ENCODE results near the gene PCDHGB1.
A peak's percentile ranks its signal among the peaks of the same experiment; 100 is the strongest.
"Not testable (repeated sequence)": the region's sequence is repeated elsewhere in the genome, so short reads cannot be mapped to it uniquely, and the experiment has no call there.

The PCDHGB1 gene

DNA sequence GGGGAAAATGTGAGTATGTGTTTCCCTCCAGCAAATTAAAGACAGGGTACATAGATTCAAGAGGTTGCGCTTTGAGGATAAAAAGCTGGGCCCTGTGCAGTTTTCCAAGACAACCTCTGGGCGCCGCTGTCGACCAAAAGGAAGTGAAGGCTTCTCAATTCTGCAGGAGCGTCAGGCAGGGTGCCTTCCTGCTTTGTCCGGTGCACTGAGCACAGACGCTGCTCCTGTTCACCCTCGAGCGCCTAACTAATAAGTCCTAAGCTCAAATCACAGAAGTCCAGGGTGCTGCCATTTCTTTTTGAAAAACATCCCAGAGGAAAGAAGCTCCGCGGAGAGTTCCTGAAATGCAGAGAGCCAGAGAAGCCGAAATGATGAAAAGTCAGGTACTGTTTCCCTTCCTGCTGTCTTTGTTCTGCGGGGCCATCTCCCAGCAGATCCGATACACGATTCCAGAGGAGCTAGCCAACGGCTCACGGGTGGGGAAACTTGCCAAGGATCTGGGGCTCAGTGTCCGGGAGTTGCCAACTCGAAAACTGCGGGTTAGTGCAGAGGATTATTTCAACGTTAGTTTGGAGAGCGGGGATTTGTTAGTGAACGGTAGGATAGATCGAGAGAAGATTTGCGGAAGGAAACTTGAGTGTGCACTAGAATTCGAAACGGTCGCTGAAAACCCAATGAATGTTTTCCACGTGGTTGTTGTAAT, at the start of gene PCDHGB1:
PCDHGB1 (plus strand) TSS at position 183 of the 703 bp plus-strand sequence; CDS start at position 345, 162 bp downstream.
- Histone ChIP-seq H3K4me1 (ENCODE audit: insufficient read depth, low read length) (no peaks in the 10 kb centered on the region), H3K36me3 (ENCODE audit: insufficient read depth, low read length) (no peaks in the 10 kb centered on the region; the same call in 1 of the 2 replicates), H3K9ac (ENCODE audit: low read depth, low read length) (peak within 1 kb of the TSS; percentile 32; the same call in 1 of the 2 replicates), H3K9me3 (ENCODE audit: control insufficient read depth, insufficient read depth, low read length) (peaks cover 2% of the 10 kb centered on the region; the same call in 1 of the 2 replicates)

DNA sequence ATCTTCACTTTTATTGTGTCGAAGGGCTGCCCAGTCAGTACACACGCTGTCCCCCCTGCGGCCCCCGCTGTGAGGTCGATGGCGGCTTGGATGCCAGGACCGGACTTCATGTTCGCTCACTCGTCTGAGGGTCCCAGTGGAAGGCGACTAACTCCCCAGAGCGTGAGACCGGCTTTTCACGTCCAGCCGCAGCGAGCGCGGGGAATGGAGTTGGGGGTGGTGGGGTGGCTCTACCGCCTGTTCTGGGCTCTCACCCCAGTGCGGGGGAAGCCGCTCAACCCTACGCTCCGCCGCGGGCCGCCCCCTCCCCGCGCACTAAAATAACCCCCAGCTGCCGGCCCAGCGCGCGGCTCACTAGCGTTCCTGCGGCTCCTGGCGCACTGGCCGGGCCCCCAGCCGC, 46.1 kb upstream of the PCDHGB1 start, which contains the start of gene SLC25A2:
SLC25A2 (minus strand) TSS at position 294 of the 400 bp plus-strand sequence; CDS start at position 110, 184 bp downstream.
- 0 out of 2 replicates have a peak, but pooled peaks cover 2% of the 10 kb centered on the region for H3K9me3 ChIP-seq (ENCODE audit: control insufficient read depth, insufficient read depth, low read length)
- H3K4me1 ChIP-seq (ENCODE audit: insufficient read depth, low read length), result no peaks in the 10 kb centered on the region
- H3K9ac ChIP-seq (ENCODE audit: low read depth, low read length), result no peak within 1 kb of the TSS
- H3K36me3 ChIP-seq (ENCODE audit: insufficient read depth, low read length), result no peaks in the 10 kb centered on the region

DNA sequence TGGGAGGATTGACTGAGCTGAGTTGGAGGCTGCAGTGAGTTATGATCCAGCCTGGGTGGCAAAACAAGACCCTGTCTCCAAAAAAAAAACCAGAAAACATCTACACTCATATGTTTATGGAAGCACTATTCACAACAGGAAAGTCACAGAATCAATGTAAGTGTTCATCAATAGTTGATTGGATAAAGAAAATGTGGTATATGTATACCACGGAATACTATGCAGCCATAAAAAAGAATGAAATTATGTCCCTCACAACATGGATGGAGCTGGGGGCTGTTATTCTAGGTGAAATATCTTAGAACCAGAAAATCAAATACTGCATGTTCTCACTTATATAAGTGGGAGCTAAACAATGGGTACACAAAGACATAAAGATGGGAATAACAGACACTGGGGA, 43.3 kb upstream of the PCDHGB1 start:
- 0 out of 2 replicates have a peak, but pooled peaks cover 2% of the 10 kb centered on the region for H3K9me3 ChIP-seq (ENCODE audit: control insufficient read depth, insufficient read depth, low read length)
- no peak overlapping the region for H3K9ac ChIP-seq (ENCODE audit: low read depth, low read length)
- H3K4me1 ChIP-seq (ENCODE audit: insufficient read depth, low read length), result no peaks in the 10 kb centered on the region
- no peaks in the 10 kb centered on the region; the same call in 1 of the 2 replicates for H3K36me3 ChIP-seq (ENCODE audit: insufficient read depth, low read length)

DNA sequence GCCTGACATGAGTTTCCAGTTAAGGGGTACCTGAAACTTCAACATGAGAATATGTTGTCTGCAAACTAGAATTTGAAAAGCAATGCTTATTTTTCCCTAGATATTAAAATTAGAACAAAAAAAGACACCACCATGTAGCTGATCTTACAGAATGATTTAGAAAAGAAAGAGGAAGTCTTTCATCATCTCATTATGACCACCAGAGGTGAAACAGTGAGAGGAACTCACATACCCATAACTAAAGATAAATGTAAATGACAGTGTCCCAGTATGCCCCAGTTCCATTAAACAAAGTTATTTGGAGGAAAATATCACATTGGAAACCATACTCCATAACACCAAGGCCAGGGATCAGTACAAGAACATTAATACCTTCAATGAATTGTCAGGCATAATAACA, 36.2 kb upstream of the PCDHGB1 start:
- no peak overlapping the region for H3K9ac ChIP-seq (ENCODE audit: low read depth, low read length)
- no peaks in the 10 kb centered on the region; the same call in 1 of the 2 replicates for H3K4me1 ChIP-seq (ENCODE audit: insufficient read depth, low read length)
- peaks cover 10% of the 10 kb centered on the region for H3K9me3 ChIP-seq (ENCODE audit: control insufficient read depth, insufficient read depth, low read length)
- H3K36me3 ChIP-seq (ENCODE audit: insufficient read depth, low read length), result peaks cover 8% of the 10 kb centered on the region

DNA sequence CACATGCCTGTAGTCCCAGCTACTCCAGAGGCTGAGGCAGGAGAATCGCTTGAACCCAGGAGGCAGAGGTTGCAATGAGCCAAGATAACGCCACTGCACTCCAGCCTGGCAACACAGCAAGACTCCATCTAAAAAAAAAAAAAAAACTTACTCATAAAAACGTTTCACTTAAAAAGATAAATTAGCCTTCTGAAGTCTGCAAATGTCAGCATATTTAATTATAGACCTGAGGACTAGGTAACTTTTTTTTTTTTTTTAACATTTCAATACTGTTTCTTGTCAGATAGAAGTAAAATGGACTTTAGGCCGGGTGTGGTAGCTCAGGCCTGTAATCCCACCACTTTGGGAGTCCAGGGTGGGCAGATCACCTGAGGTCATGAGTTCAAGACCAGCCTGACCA, 32.9 kb upstream of the PCDHGB1 start:
- not testable (repeated sequence) for H3K9ac ChIP-seq (ENCODE audit: low read depth, low read length); H3K4me1 ChIP-seq (ENCODE audit: insufficient read depth, low read length)
- Histone ChIP-seq H3K9me3 (ENCODE audit: control insufficient read depth, insufficient read depth, low read length) (peaks cover 20% of the 10 kb centered on the region), H3K36me3 (ENCODE audit: insufficient read depth, low read length) (peaks cover 17% of the 10 kb centered on the region)

DNA sequence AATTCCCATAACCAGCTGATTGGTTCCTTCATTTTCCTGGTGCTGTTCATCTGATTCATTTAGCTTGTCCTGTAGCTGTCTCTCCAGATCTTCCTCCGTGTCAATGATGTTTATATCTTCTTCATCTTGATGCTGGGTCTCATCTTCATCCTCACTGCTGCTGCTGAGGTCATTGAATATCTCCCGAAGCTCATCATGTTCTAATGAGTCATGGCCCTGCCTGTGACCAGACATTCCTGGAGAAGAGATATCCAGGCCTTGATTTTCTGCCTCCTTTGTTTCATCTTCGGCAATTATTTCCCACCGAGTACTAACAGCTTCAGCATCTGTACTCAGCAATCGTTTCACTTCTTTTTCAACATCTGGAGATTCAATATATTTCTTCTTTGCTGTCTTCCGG, 30.7 kb upstream of the PCDHGB1 start:
- H3K4me1 ChIP-seq (ENCODE audit: insufficient read depth, low read length), result no peaks in the 10 kb centered on the region; the same call in 1 of the 2 replicates
- peaks cover 17% of the 10 kb centered on the region for H3K36me3 ChIP-seq (ENCODE audit: insufficient read depth, low read length)
- peak overlapping the region; percentile 99; the same call in 1 of the 2 replicates for H3K9ac ChIP-seq (ENCODE audit: low read depth, low read length)
- peaks cover 20% of the 10 kb centered on the region for H3K9me3 ChIP-seq (ENCODE audit: control insufficient read depth, insufficient read depth, low read length)

DNA sequence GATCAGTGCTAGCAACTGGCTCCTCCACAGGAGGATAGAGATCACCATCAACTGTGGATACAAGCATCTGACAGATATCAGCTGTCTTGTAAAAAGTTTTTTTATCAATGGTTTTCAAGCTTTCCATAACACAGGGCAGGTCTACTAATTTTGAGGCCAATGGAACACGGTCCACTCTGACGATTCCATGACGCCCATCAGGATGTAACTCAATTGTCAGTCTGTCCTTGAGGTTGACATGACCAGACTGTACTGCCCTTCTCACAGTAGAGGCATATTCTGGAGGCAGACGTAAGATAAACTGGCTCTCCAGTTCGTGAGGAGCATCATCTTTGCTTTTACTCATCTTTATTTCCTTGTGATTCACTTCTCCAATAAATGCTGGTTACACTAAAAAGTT, 30.2 kb upstream of the PCDHGB1 start:
- Histone ChIP-seq H3K36me3 (ENCODE audit: insufficient read depth, low read length) (peaks cover 17% of the 10 kb centered on the region), H3K9ac (ENCODE audit: low read depth, low read length) (peak overlapping the region; percentile 99)

DNA sequence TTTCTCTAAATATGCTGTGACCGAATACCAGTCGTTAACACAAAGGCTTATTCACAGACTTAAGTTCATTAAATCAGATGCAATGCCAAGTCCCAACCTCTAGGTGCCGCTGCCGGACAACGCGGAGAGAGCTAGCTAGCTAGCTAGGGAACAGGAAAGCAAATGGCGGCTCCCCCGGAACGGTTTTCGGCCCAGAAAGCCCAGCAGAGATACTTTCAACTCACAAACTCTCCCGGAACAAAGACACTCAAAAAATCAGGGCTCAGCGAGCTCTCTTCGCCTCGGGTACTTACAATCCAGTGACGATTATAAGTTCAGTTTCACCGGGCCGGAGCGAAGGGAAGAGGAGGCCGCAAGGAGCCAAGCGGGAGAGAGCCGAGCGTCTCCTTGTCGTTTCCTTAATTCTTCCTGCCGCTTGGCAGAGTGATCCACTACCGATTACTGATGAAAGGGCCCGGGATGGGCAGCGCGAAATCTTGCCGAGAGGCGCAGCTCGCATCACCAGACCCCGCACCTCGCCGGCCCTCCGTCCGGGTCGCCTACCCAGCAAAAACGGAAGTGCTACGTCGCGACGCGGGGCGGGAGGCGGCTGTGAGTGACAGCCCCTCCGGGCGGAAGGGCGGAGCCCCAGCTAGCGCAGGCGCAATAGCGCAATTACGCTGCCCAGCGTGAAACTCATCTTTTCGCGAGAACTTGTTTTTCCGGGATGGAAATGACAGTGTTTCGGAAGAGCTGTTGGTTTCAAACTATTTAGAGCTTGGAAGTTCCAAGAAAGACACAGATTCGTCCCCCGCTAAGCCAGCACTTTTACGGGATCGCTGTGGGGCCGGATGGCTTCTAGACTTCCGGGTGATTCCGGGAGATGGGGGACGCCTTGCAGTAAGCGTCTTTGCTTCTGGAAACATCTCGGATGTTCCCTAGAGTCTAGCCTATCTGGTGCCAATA, 29.4 kb upstream of the PCDHGB1 start, which contains the start of gene TAF7:
TAF7 (minus strand) TSS at position 560 of the 945 bp plus-strand sequence. CDS start 740 bp downstream, outside the sequence.
- Histone ChIP-seq H3K9ac (ENCODE audit: low read depth, low read length) (peak within 1 kb of the TSS; percentile 99), H3K9me3 (ENCODE audit: control insufficient read depth, insufficient read depth, low read length) (peaks cover 20% of the 10 kb centered on the region), H3K4me1 (ENCODE audit: insufficient read depth, low read length) (no peaks in the 10 kb centered on the region; the same call in 1 of the 2 replicates), H3K36me3 (ENCODE audit: insufficient read depth, low read length) (peaks cover 17% of the 10 kb centered on the region)

More for the DNA sequence above, 30.2 kb upstream of the PCDHGB1 start:
- Histone ChIP-seq H3K9me3 (ENCODE audit: control insufficient read depth, insufficient read depth, low read length) (peaks cover 20% of the 10 kb centered on the region), H3K4me1 (ENCODE audit: insufficient read depth, low read length) (no peaks in the 10 kb centered on the region; the same call in 1 of the 2 replicates)

DNA sequence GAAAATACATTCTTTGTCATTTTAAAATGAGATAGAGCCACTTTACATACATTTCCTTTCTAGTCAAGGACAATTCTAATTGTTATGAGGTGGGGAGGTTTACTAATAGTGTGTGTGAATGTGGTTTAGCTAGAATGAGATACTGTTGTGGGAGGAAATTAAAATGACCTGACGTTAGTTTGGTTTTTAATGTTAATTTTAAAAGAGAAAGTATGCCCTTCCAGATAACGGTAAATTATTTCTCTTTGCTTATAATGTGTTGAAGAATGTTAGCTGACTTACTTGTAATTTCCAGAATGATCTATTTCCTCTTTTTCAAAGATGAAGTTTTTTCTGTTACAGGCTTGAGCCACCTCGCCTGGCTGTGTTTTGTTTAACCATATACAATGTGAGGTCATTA, 27.6 kb upstream of the PCDHGB1 start:
- H3K9ac ChIP-seq (ENCODE audit: low read depth, low read length), result no peak overlapping the region
- H3K36me3 ChIP-seq (ENCODE audit: insufficient read depth, low read length), result peaks cover 17% of the 10 kb centered on the region
- no peaks in the 10 kb centered on the region; the same call in 1 of the 2 replicates for H3K4me1 ChIP-seq (ENCODE audit: insufficient read depth, low read length)
- peaks cover 20% of the 10 kb centered on the region for H3K9me3 ChIP-seq (ENCODE audit: control insufficient read depth, insufficient read depth, low read length)

DNA sequence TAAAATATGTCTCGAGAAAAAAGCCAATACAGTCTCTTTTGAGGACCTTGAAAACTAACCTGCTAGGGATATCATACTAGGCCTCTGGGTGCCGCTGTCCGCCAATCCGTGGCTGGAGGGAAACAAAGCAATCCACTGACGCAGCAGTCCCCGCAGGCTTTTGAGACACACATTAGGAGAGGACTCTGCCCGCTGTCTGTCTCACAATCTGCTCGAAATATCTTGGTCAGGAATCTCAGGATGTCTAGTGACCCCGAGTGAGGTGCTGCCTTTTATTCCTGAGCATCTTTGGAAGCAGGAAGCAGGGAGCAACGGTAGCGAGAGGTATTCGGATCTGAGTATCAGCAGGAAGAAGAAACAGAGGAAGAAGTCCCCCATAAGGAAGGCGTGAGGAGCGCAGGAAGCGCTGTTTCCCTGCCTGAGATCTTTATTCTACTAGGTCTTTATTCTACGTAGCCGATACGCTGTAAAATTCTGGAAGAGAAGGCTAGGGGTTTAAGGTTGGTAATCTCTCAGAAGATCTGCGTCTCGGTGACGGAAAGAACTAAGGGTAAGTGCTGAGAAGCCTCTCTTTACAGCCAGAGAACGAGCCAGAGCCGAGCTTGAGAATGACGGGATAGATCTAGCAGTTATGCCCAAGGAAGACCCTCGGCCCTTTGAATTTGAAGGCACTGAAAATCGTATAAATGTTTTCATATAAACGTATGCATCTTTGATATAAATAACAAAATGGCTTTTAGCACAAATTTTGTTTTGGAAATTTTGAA, 23.6 kb upstream of the PCDHGB1 start:
- Histone ChIP-seq H3K9me3 (ENCODE audit: control insufficient read depth, insufficient read depth, low read length) (no peaks in the 10 kb centered on the region; the same call in 1 of the 2 replicates), H3K4me1 (ENCODE audit: insufficient read depth, low read length) (no peaks in the 10 kb centered on the region), H3K9ac (ENCODE audit: low read depth, low read length) (peak overlapping the region; percentile 78), H3K36me3 (ENCODE audit: insufficient read depth, low read length) (no peaks in the 10 kb centered on the region)

DNA sequence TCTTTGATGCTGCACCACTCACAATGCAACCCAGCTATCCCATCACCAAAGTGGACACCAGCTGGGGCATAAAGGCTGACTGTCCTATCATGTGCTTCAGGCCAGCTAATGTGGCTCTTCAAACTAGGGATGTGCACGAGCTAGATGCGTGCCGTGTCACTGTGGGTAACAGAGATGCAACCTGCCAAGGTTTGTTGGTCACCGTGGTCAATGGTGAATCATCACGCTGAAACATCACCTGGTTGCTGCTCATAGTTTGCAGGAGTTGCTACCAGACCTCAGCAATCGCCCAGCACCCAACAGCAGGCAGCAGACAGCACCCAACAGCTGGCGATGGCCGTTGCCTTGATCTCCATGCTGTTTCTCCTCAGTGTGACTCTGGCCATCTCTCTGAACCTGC, 21.7 kb upstream of the PCDHGB1 start:
- H3K9me3 ChIP-seq (ENCODE audit: control insufficient read depth, insufficient read depth, low read length), result no peaks in the 10 kb centered on the region; the same call in none of the 2 replicates
- H3K9ac ChIP-seq (ENCODE audit: low read depth, low read length), result no peak overlapping the region
- no peaks in the 10 kb centered on the region for H3K4me1 ChIP-seq (ENCODE audit: insufficient read depth, low read length)
- no peaks in the 10 kb centered on the region for H3K36me3 ChIP-seq (ENCODE audit: insufficient read depth, low read length)

DNA sequence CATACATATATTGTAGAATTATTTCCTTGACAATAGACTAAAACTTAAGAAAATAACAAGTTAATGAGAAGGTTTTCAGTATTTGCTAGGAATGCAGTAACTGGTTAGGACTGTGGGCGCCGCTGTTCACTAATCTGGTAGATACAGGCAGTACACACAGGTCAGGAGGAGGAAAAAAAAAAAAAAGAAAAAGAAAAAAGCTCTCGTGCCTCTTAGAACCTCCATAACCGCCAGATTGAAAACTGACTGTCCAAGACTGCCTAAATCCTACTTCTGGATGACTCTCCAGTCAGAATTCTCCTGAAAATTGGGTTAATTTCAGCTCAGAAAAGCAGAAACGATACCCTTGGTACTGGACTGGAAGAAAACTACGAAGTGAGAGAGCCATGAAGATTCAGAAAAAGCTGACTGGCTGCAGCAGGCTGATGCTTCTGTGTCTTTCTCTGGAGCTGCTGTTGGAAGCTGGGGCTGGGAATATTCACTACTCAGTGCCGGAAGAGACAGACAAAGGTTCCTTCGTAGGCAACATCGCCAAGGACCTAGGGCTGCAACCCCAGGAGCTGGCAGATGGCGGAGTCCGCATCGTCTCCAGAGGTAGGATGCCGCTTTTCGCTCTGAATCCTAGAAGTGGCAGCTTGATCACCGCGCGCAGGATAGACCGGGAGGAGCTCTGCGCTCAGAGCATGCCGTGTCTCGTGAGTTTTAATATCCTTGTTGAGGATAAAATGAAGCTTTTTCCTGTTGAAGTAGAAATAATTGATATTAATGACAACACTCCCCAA, 19.4 kb upstream of the PCDHGB1 start, which contains the start of gene PCDHGA1:
PCDHGA1 (plus strand) TSS at position 216 of the 782 bp plus-strand sequence.
- Histone ChIP-seq H3K9me3 (ENCODE audit: control insufficient read depth, insufficient read depth, low read length) (no peaks in the 10 kb centered on the region; the same call in none of the 2 replicates), H3K4me1 (ENCODE audit: insufficient read depth, low read length) (no peaks in the 10 kb centered on the region), H3K36me3 (ENCODE audit: insufficient read depth, low read length) (no peaks in the 10 kb centered on the region; the same call in 1 of the 2 replicates), H3K9ac (ENCODE audit: low read depth, low read length) (no peak within 1 kb of the TSS; the same call in 1 of the 2 replicates)

DNA sequence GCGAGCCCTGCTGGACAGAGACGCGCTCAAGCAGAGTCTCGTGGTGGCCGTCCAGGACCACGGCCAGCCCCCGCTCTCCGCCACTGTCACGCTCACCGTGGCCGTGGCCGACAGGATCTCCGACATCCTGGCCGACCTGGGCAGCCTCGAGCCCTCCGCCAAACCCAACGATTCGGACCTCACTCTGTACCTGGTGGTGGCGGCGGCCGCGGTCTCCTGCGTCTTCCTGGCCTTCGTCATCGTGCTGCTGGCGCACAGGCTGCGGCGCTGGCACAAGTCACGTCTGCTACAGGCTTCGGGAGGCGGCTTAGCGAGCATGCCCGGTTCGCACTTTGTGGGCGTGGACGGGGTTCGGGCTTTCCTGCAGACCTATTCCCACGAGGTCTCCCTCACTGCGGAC, 17.3 kb upstream of the PCDHGB1 start:
- not testable (repeated sequence) for H3K9ac ChIP-seq (ENCODE audit: low read depth, low read length); H3K4me1 ChIP-seq (ENCODE audit: insufficient read depth, low read length); H3K9me3 ChIP-seq (ENCODE audit: control insufficient read depth, insufficient read depth, low read length); H3K36me3 ChIP-seq (ENCODE audit: insufficient read depth, low read length)
